IPS DF 4.7 (cell line): ENCODE results near the gene RNF144B.
"Not testable (repeated sequence)": the region's sequence is repeated elsewhere in the genome, so short reads cannot be mapped to it uniquely, and the experiment has no call there.

Experiments
- DNase-seq: peaks from one replicate; pipeline ENCODE4 v3.0.0-alpha.2; 2013; ENCODE audit warnings: low spot score; ENCODE audit errors: extremely low read depth

The RNF144B gene

DNA sequence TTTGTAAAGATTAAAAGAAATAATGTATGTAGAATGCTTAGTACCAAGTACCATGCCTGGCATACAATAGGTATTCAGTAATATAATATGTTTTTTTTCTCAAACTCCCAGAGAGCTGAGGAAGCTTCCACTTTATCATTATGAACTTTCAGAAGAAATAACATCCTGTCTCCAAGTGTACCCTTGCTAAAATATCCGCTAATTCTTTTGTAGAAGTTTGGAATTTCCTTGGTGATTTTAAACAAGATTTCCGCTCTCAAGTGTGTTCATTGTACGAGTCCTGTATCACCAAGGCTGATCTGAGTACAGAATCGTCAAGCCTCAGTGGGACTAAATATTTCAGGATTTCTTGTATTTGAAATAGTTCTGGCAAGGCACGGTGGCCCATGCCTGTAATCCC, 16.1 kb upstream of the RNF144B start:
- no peak for DNase-seq

GRCh38 chr6:18371656-18372055, 15.5 kb upstream of the RNF144B start:
- no peak for DNase-seq

GRCh38 chr6:18380158-18380836, 6.9 kb upstream of the RNF144B start:
- DNase-seq: no peak

DNA sequence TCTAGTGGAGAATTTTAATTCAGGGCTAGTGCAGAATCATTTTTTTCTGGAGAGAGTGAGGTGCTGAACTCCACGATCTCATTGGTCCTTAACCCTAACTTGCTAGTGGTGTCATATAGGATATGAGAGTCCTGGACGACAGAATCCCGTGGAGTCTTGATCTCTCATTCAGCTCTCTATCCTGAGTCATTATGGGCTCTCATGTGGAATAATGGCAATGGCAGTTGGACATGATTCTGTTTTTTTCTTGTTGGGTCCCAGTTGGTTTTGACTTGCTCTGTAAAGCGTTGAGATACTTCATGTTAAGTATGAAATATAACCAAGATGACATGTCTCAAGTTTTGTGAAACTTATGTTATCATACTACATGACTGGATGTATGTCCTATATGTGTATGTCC, 6.3 kb upstream of the RNF144B start:
- DNase-seq: no peak

- no peak for DNase-seq
Measured at GRCh38 chr6:18383441-18383840, 3.7 kb upstream of the RNF144B start.

- no peak for DNase-seq
Measured at GRCh38 chr6:18384621-18385020, 2.5 kb upstream of the RNF144B start.

DNA sequence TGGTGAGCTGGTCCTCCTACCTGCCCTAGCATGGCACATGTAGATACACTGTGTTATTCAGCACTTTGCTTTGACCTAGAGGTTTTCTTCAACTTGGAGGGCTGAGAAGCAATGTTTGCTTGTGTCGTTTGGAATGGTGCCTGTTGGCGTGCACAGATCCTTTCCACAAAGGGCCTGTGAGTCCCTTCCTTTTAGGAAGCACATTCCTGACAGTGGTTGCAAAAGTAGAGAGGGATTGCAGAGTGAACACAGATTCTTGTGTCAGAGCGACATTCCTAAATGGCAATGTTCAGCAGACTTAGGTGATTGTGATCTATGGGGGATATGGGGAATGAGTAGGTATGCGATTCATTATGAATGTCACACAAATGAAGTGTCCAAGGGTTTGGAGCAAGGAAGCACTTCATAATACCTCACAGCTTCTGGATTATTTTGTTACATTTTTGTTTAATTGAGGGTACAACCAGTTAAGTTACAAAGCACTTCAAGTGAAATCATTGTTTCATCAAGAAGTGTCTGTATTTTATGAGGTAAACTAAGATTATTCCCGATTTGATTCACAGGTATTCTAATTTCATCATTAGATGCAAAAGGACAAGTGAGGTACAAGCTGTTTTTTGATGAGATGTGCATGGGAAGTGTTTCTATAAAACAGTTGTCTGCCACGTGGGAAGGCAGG, 713 bp upstream of the RNF144B start:
- no peak for DNase-seq

DNA sequence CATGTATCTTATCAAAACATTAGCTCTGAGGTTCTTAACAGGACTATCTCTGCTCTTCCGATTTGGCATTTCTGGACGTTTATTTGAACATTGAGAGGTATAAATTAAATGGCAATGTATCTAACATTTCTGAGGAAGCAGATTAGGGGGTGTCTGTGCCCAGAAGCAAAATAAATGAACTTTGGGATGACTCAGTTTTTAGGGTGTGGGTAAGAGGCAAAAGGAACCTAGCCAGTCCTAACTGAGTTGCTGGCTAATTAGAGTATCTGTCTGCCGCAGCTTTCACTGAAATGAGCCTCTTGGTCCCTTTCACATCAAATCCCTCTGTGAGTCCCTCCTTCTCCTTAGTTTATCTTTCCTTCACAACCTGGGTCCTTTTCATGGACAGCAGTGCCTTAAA, 1.1 kb downstream of the RNF144B start:
- no peak for DNase-seq

GRCh38 chr6:18388942-18389341, 1.8 kb downstream of the RNF144B start:
- no peak for DNase-seq

GRCh38 chr6:18389479-18389878, 2.3 kb downstream of the RNF144B start:
- no peak for DNase-seq

GRCh38 chr6:18390476-18390875, 3.3 kb downstream of the RNF144B start:
- DNase-seq: no peak

GRCh38 chr6:18391023-18391422, 3.9 kb downstream of the RNF144B start:
- DNase-seq: no peak

- DNase-seq: no peak
Measured at GRCh38 chr6:18392346-18392877, 5.3 kb downstream of the RNF144B start.

DNA sequence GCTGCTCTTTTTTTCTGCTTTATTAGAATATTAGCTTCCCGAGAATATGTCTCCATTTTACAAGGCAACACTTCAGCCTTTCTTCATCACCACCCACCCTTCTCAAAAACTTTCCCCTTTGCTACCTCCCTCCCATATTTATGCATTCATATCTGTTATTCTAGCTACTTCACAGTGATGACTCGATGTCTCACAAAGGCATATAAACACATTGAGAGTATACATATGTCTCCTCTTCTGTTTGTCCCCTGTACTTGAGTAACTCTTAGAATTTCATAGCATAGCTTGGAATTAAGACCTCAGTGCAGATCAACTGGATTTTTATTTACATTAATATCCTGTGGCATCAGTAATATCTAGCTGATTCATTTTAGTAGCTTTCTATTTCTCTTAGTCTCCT, 6.5 kb downstream of the RNF144B start:
- DNase-seq: no peak

DNA sequence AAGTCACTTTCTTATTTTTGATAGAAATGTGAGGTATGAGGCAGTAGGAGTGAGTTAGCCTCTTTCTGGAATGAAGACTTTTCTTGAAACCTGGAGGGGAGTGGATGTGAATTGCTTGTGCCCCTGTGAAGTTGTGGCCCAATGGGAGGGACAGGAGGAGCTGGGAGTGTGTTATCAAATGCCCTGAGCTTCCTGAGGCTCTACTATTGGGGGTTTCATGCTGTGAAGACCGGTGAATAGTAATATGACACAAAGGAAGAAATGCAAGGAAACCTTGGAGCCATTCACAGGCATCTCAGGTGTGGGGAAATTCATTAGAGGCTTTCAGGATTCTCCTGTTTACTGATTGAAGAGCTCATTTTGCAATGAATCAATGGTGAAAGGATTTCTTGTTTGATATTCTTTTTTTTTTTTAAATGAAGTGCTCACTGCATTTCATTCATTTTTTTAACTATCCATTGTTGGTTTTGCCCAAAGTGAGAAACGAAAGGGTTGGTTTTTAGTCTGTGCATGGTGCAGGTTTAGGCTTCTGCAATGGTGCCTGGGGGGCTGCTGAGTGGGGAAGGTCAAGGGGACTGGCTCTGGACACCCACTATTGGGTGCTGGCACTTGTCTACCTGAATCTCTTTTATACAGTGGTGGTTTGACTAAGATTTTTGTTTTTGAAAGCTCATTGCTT, 8.2 kb downstream of the RNF144B start:
- peak; percentile 75 for DNase-seq

GRCh38 chr6:18395856-18396197, 8.7 kb downstream of the RNF144B start:
- no peak for DNase-seq

DNA sequence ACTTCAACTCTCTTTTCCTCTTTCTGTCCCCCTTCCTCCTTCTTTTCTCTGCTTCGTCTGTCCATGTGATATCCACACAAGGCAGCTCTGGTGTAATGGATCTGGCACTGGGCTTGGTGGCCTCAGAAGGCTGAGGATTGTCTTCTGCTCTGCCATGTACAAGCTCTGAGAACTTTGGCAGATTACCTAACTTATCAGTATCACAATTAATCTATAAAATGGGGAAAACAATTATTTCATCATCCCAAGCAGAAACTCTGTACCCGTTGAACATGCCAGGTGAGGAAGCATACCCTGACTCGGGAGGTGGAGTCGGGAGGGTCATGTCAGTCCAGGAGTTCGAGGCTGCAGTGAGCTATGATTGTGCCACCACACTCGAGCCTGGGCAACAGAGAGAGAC, 10.6 kb downstream of the RNF144B start:
- no peak for DNase-seq

- not testable (repeated sequence) for DNase-seq
Measured at GRCh38 chr6:18398225-18398624, 11.1 kb downstream of the RNF144B start.

DNA sequence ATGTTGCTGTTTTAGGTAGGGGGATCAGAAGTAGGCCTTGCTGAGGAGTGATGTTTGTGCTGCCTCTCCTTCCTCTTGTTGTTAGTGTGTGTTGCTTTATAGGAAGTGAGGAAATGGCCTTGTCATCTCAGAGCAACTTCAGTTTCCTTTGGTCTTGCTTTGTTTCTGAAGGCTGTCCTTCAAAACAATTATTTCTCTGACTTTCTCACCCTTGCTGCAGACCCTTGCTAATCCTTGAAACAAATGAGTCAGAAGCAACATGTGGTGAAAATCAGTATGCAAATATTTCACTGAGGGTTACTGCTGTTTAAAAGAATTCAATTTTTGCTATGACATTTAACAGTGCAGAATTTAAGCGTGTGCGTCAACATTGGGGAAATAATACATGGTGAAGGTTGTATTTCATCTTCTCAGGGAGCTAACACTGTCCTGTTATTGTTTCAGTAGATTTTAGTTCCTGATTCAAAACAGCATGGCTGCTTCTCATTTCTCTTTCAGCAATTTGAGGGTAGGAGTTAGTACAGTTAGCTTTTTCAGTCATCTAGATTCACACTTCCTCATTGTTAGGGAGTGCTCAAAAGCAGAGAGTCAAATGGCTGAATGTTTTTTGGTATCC, 13.8 kb downstream of the RNF144B start:
- DNase-seq: no peak

DNA sequence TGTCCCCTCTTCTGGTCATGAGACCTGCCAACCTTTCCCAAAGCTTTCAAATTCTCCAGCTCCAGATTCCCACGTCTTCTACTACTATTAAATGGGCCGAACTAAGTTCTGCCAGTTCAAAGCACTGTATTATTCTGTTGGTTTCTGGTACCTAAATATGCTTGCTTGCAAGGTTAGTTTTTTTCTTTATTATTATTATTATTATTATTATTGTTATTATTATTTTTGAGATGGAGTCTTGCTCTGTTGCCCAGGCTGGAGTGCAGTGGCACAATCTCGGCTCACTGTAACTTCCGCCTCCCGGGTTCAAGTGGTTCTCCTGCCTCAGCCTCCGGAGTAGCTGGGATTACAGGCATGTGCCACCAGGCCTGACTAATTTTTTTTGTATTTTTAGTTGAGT, 17.8 kb downstream of the RNF144B start:
- DNase-seq: not testable (repeated sequence)

GRCh38 chr6:18405477-18406293, 18.5 kb downstream of the RNF144B start:
- no peak for DNase-seq
